A549 (cell line): ENCODE data around the gene PRKCQ. TPM values are rescaled to one million over a fixed set of nuclear protein-coding genes. Genes with fewer than 3 reads are reported as not detected.

ENCODE experiments used
- ATAC-seq, 2 experiments: fragments of 200-7000 bp in 1 of 2; fragments of >200 bp in 1 of 2; cut with Nextera tagmentation in 1 of 2; cut with Tn5 transposase in 1 of 2; 3 replicates each; pipeline versions ENCODE4 v1.8.0 to v1.9.1; 2018 to 2020; ENCODE audit warnings: mild to moderate bottlenecking in 1 of 2, moderate library complexity in 1 of 2
- CTCF ChIA-PET: fragments of 300-600 bp; sonication (Branson Sonifier 250); formaldehyde crosslinking; extraction: SDS; loops from one replicate; lab custom pipeline; 2021; ENCODE audit warnings: antibody characterized with exemption, inconsistent platforms; lab: Yijun Ruan, JAX
- POLR2A ChIA-PET: fragments of 350-600 bp; formaldehyde crosslinking; extraction: SDS; loops from one replicate; lab custom pipeline; 2021; ENCODE audit warnings: antibody characterized with exemption, inconsistent platforms; lab: Yijun Ruan, JAX
- DNase-seq, 2 experiments: peaks; one replicate each; pipeline versions ENCODE4 v3.0.0 to v3.0.0-alpha.2; 2011 to 2016; ENCODE audit warnings: low read depth in 1 of 2, low spot score in 1 of 2
- FAIRE-seq: peaks from 2 replicates; lab custom pipeline; 2011; peaks lifted over from hg19 to GRCh38; lab: Jason Lieb, UNC
- H3K27ac ChIP-seq, 2 experiments: fragments of >200 bp; sonication (Bioruptor Twin); formaldehyde crosslinking; 3 replicates each; pipeline ENCODE4 v1.5.1; 2016 to 2017
- H3K4me1 ChIP-seq: fragments of >200 bp; sonication (Bioruptor Twin); formaldehyde crosslinking; 3 replicates; pipeline ENCODE4 v1.6.1; 2016
- H3K4me2 ChIP-seq: fragments of >200 bp; sonication (Bioruptor Twin); formaldehyde crosslinking; 3 replicates; pipeline ENCODE4 v1.6.1; 2016
- H3K4me3 ChIP-seq: fragments of >200 bp; sonication (Bioruptor Twin); formaldehyde crosslinking; 3 replicates; pipeline ENCODE4 v1.5.1; 2016
- H3K9me3 ChIP-seq: fragments of >200 bp; sonication (Bioruptor Twin); formaldehyde crosslinking; 3 replicates; pipeline ENCODE4 v1.6.1; 2016
- CBX8 ChIP-seq: fragments of 200-600 bp; sonication (generic); IDR thresholded peaks from 2 replicates; pipeline ENCODE4 v1.6.1; 2016
- E2F6 ChIP-seq: IDR thresholded peaks from 2 replicates; pipeline ENCODE4 v1.6.1; 2012; ENCODE audit warnings: low read depth, borderline replicate concordance
- EHMT2 ChIP-seq: fragments of 200-600 bp; sonication (generic); IDR thresholded peaks from 2 replicates; pipeline ENCODE4 v1.6.1; 2016; ENCODE audit warnings: antibody characterized with exemption, low read depth, mild to moderate bottlenecking, moderate library complexity
- ELK1 ChIP-seq: fragments of 150-350 bp; IDR thresholded peaks from 2 replicates; pipeline ENCODE4 v1.6.1; 2014; ENCODE audit warnings: low read depth, mild to moderate bottlenecking, low read length
- ESRRA ChIP-seq: fragments of 150-350 bp; IDR thresholded peaks from 2 replicates; pipeline ENCODE4 v1.6.1; 2014; ENCODE audit warnings: mild to moderate bottlenecking, low read length, borderline replicate concordance
- FOSL2 ChIP-seq, 2 experiments: fragments of 450-650 bp in 1 of 2; fragments of >200 bp in 1 of 2; sonication (Bioruptor Twin) in 1 of 2; formaldehyde crosslinking; IDR thresholded peaks; 2 replicates each; pipeline versions ENCODE4 v1.5.0 to v1.6.1; 2016 to 2020; ENCODE audit warnings: mild to moderate bottlenecking in 1 of 2, moderate library complexity in 1 of 2
- HMGXB4 ChIP-seq: fragments of 250-450 bp; sonication (Bioruptor Pico); IDR thresholded peaks from 2 replicates; pipeline ENCODE4 v1.5.0; 2021; ENCODE audit warnings: mild to moderate bottlenecking, moderate library complexity, borderline replicate concordance
- HOXB13 ChIP-seq: fragments of 250-450 bp; sonication (Bioruptor Pico); IDR thresholded peaks from 2 replicates; pipeline ENCODE4 v1.5.0; 2020; ENCODE audit warnings: low read depth, mild to moderate bottlenecking, moderate library complexity
- JUN ChIP-seq, 2 experiments: fragments of >200 bp; sonication (Bioruptor Twin); formaldehyde crosslinking; IDR thresholded peaks; 2 replicates in 1 of 2; 3 replicates in 1 of 2; pipeline ENCODE4 v1.6.1; 2016 to 2017
- JUNB ChIP-seq: fragments of >200 bp; sonication (Bioruptor Twin); formaldehyde crosslinking; IDR thresholded peaks from 2 replicates; pipeline ENCODE4 v1.6.1; 2016
- KDM1A ChIP-seq: fragments of 200-600 bp; sonication (generic); IDR thresholded peaks from 2 replicates; pipeline ENCODE4 v1.6.1; 2016; ENCODE audit warnings: low read depth, mild to moderate bottlenecking
- MAX ChIP-seq: IDR thresholded peaks from 2 replicates; pipeline ENCODE4 v1.6.1; 2012
- MYC ChIP-seq: IDR thresholded peaks from 2 replicates; pipeline ENCODE4 v1.6.1; 2012; ENCODE audit warnings: mild to moderate bottlenecking, inconsistent platforms, low read length, improper control_type of control experiment, borderline replicate concordance
- NFE2L2 ChIP-seq: fragments of 150-350 bp; conservative IDR thresholded peaks from 2 replicates; pipeline ENCODE4 v1.6.1; 2014; ENCODE audit warnings: low read length
- NPAS2 ChIP-seq: fragments of 250-450 bp; sonication (Bioruptor Pico); IDR thresholded peaks from 2 replicates; pipeline ENCODE4 v1.8.0; 2022; ENCODE audit warnings: mild to moderate bottlenecking, moderate library complexity, borderline replicate concordance
- PHF8 ChIP-seq: fragments of 200-600 bp; sonication (generic); IDR thresholded peaks from 2 replicates; pipeline ENCODE4 v1.6.1; 2016; ENCODE audit warnings: low read depth, mild to moderate bottlenecking, antibody characterized with exemption, moderate library complexity, borderline replicate concordance
- POLR2A ChIP-seq: IDR thresholded peaks from 2 replicates; pipeline ENCODE4 v1.6.1; 2012; ENCODE audit warnings: mild to moderate bottlenecking, low read length
- RAD21 ChIP-seq, 2 experiments: fragments of >200 bp in 1 of 2; sonication (Bioruptor Twin) in 1 of 2; formaldehyde crosslinking in 1 of 2; IDR thresholded peaks in 1 of 2; conservative IDR thresholded peaks in 1 of 2; 2 replicates in 1 of 2; 3 replicates in 1 of 2; pipeline ENCODE4 v1.6.1; 2012 to 2018; ENCODE audit warnings: inconsistent platforms in 1 of 2
- RARB ChIP-seq: fragments of 250-450 bp; sonication (Bioruptor Pico); IDR thresholded peaks from 2 replicates; pipeline ENCODE4 v1.8.0; 2021; ENCODE audit warnings: mild to moderate bottlenecking, moderate library complexity
- SMC3 ChIP-seq: fragments of >200 bp; sonication (Bioruptor Twin); formaldehyde crosslinking; IDR thresholded peaks from 3 replicates; pipeline ENCODE4 v1.6.1; 2018; ENCODE audit warnings: inconsistent platforms
- ZSCAN20 ChIP-seq: fragments of 250-450 bp; sonication (Bioruptor Pico); IDR thresholded peaks from 2 replicates; pipeline ENCODE4 v1.8.0; 2022; ENCODE audit warnings: mild to moderate bottlenecking, moderate library complexity
- WGBS: methylation state at CpG from one replicate; pipeline ENCODE4 v1.1.6; 2017; ENCODE audit errors: missing lambda C conversion rate; 5-methylcytosine and 5-hydroxymethylcytosine counted together
- polyA plus RNA-seq, 4 experiments: library from polyadenylated mRNA; depleted of rRNA in 3 of 4; stranded (reverse); fragments of >200 nt; fragmentation: RNase III in 1 of 4; extraction: RNeasy Plus Mini Kit Qiagen cat#74134 plus additional on column Dnase treatment in 1 of 4; gene quantifications; 2 replicates in 3 of 4; 3 replicates in 1 of 4; pipeline ENCODE4 v1.2.3, GENCODE V29; 2011 to 2017
- TF ChIP-seq, protein P1 (sequence below): fragments of >200 bp; sonication (Bioruptor Twin); formaldehyde crosslinking; IDR thresholded peaks from 3 replicates; pipeline ENCODE4 v1.5.1; 2016
- TF ChIP-seq, protein P2 (sequence below): fragments of >200 bp; sonication (Bioruptor Twin); formaldehyde crosslinking; IDR thresholded peaks from 3 replicates; pipeline ENCODE4 v1.6.1; 2016

Gene PRKCQ
- polyA plus RNA-seq, 2 of the 4 experiments (the other 2 are of a cell fraction): 3.7 to 7.1 TPM

DNA sequence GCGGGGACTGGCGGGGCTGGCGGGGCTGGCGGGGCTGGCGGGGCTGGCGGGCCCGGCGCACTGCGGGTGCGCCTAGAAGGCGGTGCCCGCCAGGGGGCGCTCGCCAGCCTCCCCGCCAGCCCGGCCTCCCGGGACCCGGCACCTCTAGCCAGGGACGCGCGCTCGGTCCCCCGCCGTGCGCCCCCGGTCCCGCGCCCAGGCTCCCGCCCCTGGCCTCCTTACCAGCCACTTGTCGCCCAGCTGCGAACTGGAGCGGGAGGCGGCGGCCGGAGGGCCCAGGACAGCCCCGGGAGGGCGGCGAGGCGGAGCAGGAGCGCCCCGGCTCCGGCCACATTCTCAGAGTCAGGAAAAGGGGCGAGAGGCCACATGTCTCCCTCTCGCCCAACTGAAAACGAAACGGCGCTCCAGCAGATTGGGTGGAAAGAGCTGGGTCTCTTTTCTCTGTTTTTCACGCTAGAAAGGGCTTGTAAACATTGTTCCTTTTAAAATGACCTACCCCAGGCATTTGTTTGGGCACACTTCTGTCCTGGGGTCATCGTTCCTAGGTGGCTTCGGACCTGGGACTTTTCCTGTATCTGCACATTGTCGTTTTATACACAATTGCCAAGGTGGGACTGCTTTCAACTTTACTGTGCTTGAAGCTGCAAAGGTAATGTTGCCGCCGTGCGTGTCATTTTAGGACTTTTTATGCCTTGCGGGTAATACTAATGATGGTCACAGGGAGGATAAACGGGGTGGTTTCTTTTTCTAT lies 378 bp upstream of the PRKCQ start:
- peak overlapping the region; percentile 64 for H3K4me2 ChIP-seq

More for the DNA sequence above, 378 bp upstream of the PRKCQ start:
- H3K4me3 ChIP-seq: peak overlapping the region; percentile 66
- H3K27ac ChIP-seq: peak overlapping the region; percentile 87 to 98
- POLR2A ChIA-PET: interaction anchor here (1.2 kb wide), 1 partner anchor 24 kb away, joined by 4 read pairs; no protein-coding TSS in a partner anchor
- ATAC-seq (peak; percentile 96 to 97), FAIRE-seq (peak; percentile 32), DNase-seq (peak; percentile 47 to 78)
- TF ChIP-seq MAX: peak; percentile 81; the same call in 1 of the 2 replicates
- no peak for TF ChIP-seq NPAS2
- TF ChIP-seq JUN (IDR thresholded peaks at IDR 0.05): peak in 1 of 2 experiments; percentile 85; a peak in 3 of 5 replicates
- TF ChIP-seq RARB (CRISPR knock-in tag): no peak
- no peak for TF ChIP-seq KDM1A
- peak; percentile 41; the same call in 1 of the 2 replicates for TF ChIP-seq HMGXB4 (CRISPR knock-in tag)
- TF ChIP-seq FOSL2 (IDR thresholded peaks at IDR 0.05): no peak
- TF ChIP-seq FOSL2 (CRISPR knock-in tag; IDR thresholded peaks at IDR 0.05): no peak
- no peak for TF ChIP-seq ELK1
- no peak for TF ChIP-seq ESRRA
- no peak for TF ChIP-seq EHMT2
- TF ChIP-seq E2F6: 0 out of 2 replicates have a peak, but pooled peaks have one; percentile 54
- TF ChIP-seq, protein P1, sequence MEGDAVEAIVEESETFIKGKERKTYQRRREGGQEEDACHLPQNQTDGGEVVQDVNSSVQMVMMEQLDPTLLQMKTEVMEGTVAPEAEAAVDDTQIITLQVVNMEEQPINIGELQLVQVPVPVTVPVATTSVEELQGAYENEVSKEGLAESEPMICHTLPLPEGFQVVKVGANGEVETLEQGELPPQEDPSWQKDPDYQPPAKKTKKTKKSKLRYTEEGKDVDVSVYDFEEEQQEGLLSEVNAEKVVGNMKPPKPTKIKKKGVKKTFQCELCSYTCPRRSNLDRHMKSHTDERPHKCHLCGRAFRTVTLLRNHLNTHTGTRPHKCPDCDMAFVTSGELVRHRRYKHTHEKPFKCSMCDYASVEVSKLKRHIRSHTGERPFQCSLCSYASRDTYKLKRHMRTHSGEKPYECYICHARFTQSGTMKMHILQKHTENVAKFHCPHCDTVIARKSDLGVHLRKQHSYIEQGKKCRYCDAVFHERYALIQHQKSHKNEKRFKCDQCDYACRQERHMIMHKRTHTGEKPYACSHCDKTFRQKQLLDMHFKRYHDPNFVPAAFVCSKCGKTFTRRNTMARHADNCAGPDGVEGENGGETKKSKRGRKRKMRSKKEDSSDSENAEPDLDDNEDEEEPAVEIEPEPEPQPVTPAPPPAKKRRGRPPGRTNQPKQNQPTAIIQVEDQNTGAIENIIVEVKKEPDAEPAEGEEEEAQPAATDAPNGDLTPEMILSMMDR: peak; percentile 93
- no peak for TF ChIP-seq CBX8
- peak; percentile 65 for TF ChIP-seq PHF8
- peak; percentile 18; the same call in 1 of the 2 replicates for TF ChIP-seq MYC
- TF ChIP-seq NFE2L2: no peak
- TF ChIP-seq ZSCAN20: no peak
- TF ChIP-seq HOXB13: no peak
- TF ChIP-seq SMC3: peak; percentile 73
- peak; percentile 8 to 58; a peak in 3 of 5 replicates for TF ChIP-seq RAD21 (conservative IDR thresholded peaks at IDR 0.05 in 1 of 2, IDR thresholded peaks at IDR 0.05 in 1 of 2)
- TF ChIP-seq, protein P2, sequence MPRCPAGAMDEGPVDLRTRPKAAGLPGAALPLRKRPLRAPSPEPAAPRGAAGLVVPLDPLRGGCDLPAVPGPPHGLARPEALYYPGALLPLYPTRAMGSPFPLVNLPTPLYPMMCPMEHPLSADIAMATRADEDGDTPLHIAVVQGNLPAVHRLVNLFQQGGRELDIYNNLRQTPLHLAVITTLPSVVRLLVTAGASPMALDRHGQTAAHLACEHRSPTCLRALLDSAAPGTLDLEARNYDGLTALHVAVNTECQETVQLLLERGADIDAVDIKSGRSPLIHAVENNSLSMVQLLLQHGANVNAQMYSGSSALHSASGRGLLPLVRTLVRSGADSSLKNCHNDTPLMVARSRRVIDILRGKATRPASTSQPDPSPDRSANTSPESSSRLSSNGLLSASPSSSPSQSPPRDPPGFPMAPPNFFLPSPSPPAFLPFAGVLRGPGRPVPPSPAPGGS: 0 out of 3 replicates have a peak, but pooled peaks have one; percentile 55
- TF ChIP-seq JUNB: no peak
- peak; percentile 70 for TF ChIP-seq POLR2A
- 1% methylated on average over 13 of the region's 56 CpGs for WGBS
- CTCF ChIA-PET: interaction anchor here (0.5 to 3.3 kb wide), 22 partner anchors 9 to 927 kb away, joined by 3 to 26 read pairs (median 3); no protein-coding TSS in a partner anchor
- no peaks in the 10 kb centered on the region for H3K9me3 ChIP-seq
- peaks cover 11% of the 10 kb centered on the region for H3K4me1 ChIP-seq
